Endothelial cell of hepatic sinusoid (primary cell): ENCODE data around the gene MLF2.

Source experiments
- in situ Hi-C: cut with HindIII; loops from 2 replicates; pipeline ENCODE4 v1.10.0; 2017; ENCODE audit warnings: low sequenced_read_pairs

MLF2 gene, protein sequence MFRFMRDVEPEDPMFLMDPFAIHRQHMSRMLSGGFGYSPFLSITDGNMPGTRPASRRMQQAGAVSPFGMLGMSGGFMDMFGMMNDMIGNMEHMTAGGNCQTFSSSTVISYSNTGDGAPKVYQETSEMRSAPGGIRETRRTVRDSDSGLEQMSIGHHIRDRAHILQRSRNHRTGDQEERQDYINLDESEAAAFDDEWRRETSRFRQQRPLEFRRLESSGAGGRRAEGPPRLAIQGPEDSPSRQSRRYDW

GRCh38 chr12:6752921-6753771 lies at the start of gene MLF2:
Gene MLF2 (minus strand): TSS chr12:6753141. CDS start chr12:6752334, 807 bp downstream.
- in situ Hi-C loops, result no loop called here

GRCh38 chr12:6799147-6799546 lies 46.2 kb upstream of the MLF2 start:
- in situ Hi-C loops, result loop anchor here (5.0 kb wide), 1 partner anchor 67 kb away; no protein-coding TSS in a partner anchor

GRCh38 chr12:6796576-6796975 lies 43.6 kb upstream of the MLF2 start:
- in situ Hi-C loops, result loop anchor here (5.0 kb wide), 1 partner anchor 64 kb away; no protein-coding TSS in a partner anchor

GRCh38 chr12:6795088-6795487 lies 42.1 kb upstream of the MLF2 start:
- in situ Hi-C loops, result loop anchor here (5.0 kb wide), 1 partner anchor 63 kb away; no protein-coding TSS in a partner anchor

- in situ Hi-C loops, result loop anchor here (5.0 kb wide), 1 partner anchor 125 kb away; no protein-coding TSS in a partner anchor
Observed at GRCh38 chr12:6792522-6793201, 39.7 kb upstream of the MLF2 start.

DNA sequence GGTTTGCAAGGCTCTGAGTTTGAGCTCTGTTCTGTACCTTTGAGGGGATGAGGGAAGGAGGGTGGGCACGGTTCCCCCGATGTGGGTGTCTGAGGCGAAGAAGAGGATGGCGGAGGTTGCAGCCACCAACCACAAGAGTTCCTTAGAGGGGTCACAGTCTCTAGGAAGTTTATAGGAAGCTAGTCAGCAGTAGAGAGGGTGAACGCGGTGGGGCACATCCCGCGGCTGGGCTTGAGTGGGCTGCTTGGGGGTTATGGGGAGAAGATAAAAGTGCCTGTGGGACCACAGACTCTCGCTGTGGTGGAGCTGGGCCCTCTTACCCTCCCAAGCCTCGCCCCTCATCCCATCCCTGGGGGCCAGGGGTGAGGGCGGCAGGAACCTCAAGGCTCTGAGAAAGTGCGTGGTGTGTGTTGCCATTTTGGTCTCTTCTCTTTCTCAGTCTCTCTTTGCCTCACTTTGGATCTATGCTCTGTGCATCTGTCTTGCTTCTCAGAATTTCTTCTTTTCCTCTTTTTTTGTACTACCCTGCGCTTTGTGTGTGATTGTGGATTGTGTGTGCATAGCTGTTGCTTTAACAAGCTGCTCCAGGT lies 39.1 kb upstream of the MLF2 start:
- in situ Hi-C loops, result loop anchor here (5.0 kb wide), 1 partner anchor 125 kb away; no protein-coding TSS in a partner anchor

GRCh38 chr12:6790496-6791150 lies 37.7 kb upstream of the MLF2 start:
- in situ Hi-C loops, result loop anchor here (5.0 kb wide), 1 partner anchor 123 kb away; no protein-coding TSS in a partner anchor

DNA sequence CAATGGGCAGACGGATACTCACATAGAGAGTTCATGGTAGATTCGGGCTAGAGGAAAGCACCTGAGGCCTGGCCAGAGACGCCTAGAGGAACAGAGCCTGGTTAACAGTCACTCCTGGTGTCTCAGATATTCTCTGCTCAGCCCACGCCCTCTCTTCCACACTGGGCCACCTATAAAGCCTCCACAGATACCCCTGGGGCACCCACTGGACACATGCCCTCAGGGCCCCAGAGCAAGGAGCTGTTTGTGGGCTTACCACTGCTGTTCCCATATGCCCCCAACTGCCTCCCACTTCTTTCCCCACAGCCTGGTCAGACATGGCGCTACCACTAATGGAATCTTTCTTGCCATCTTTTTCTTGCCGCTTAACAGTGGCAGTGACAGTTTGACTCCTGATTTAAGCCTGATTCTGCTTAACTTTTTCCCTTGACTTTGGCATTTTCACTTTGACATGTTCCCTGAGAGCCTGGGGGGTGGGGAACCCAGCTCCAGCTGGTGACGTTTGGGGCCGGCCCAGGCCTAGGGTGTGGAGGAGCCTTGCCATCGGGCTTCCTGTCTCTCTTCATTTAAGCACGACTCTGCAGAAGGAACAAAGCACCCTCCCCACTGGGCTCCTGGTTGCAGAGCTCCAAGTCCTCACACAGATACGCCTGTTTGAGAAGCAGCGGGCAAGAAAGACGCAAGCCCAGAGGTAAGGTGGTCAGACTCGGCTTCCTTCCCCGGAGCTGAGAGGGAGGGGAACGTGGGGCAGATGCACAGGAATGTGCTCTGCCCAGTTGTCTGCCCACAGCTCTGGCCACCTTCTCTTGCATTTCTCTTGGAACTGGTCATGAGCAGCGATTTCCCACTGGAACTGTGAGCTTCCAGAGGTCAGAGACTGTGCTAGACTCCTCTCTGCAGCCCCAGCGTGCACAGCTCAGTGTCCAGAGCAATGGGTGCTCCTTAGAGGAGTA lies 36.3 kb upstream of the MLF2 start, which contains the start of gene CD4:
Gene CD4 (plus strand): TSS at position 557 of the 953 bp plus-strand sequence. CDS start 10,611 bp downstream, outside the sequence.
- in situ Hi-C loops, result no loop called here

GRCh38 chr12:6787309-6787708 lies 34.4 kb upstream of the MLF2 start:
- in situ Hi-C loops, result no loop called here

DNA sequence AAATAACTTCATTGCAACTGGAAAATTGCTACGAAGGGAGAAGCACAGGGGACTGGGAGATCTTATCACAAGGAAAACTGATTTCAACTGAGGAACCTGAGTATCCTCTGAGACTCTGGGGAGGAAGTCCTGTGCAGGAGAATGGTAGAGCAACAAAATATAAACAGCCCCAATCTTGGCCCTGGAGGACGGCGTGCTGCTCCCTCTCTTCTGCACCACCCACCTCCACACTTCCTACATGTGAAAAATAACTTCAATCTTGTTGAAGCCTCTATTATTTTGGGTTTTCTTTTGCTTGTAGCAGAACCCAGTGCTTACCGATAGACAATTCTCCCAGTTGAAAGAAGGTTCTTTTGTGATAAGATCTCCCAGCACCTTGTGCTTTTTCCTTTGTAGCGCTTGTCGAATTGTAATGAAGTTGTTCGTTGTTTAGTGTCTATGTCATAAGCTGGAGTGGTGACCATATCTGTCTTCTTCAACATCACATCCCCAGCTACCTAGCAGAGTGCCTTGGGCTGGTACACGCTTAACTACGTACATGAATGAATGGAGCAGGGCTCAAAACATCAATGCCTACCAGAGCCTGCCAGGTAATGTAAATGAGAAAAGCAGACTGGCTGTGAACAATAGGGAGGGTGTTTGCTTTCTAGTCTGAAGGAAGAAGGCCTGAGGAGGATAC lies 33.6 kb upstream of the MLF2 start:
- in situ Hi-C loops, result no loop called here

DNA sequence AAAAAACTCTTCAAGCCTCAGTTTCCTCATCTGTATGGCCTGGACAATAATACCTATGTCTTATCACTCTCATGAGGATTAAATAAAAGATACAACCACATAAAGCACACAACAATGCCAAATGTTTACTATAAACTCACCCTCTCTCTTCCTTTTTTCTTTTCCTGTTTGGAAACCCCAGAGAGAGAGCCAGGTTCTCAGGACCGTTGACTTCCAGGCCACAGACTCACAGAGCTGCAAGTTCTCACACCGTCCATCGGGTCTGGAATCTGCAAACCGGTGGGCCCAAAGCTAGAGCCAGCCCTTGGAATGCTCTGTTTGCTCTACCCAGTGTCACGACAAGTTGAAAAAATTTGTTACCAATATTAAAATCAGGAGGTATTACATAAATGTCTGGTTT lies 31.8 kb upstream of the MLF2 start:
- in situ Hi-C loops, result no loop called here

- in situ Hi-C loops, result no loop called here
Observed at GRCh38 chr12:6784296-6784695, 31.4 kb upstream of the MLF2 start.

DNA sequence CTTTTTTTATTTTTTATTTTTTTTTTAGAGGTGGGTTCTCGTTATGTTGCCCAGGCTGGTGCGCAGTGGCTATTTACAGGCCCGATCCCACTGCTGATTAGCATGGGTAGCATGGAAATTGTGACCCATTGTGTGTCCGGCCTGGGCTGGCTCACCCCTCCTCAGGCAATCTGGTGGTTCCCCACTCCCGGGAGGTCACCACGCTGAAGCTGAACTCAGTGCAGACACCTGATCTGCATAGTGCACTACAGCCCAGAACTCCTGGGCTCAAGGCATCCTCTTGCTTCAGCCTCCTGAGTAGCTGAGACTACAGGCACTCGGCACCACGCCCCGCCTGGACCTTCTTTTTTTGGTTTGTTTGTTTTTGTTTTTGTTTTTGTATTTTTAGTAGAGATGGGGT lies 30.9 kb upstream of the MLF2 start:
- in situ Hi-C loops, result no loop called here

- in situ Hi-C loops, result no loop called here
Observed at GRCh38 chr12:6782850-6783566, 30.1 kb upstream of the MLF2 start.

- in situ Hi-C loops, result no loop called here
Observed at GRCh38 chr12:6782119-6782518, 29.2 kb upstream of the MLF2 start.

DNA sequence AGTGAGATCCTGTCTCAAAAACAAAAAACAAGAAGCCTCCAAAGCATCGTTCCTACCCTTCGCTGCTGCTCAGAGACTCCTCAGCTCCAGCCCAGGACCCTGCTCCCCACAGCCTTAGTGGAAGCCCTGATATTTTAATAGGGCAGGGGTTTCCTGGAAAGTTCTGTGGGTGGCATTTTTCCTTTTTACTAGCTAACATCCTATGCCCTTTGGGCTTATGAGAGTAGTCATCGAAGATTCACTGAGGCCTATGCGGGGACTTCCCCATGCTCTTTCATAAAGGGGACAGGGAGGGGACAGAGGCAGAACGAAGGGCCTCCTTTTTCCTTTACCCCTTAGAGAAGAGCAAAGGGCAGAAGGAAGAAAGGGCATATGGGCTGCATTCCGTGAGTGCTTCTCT lies 27.6 kb upstream of the MLF2 start:
- in situ Hi-C loops, result no loop called here

- in situ Hi-C loops, result no loop called here
Observed at GRCh38 chr12:6779708-6780432, 26.9 kb upstream of the MLF2 start.
